ENCODE measurements around the gene PCDH19. TPM values are rescaled to one million over a fixed set of nuclear protein-coding genes. Genes with fewer than 3 reads are reported as not detected.

The PCDH19 gene
- total and polyA plus RNA-seq, 7 experiments from 2014 or later = 0.05 TPM; not detected in 4

Other genes with a start within 250 kb of the PCDH19 start
- not detected for gene TNMD, start 174.7 kb upstream of the PCDH19 start, total RNA-seq
- not detected for gene TNMD, start 174.7 kb upstream of the PCDH19 start, polyA plus RNA-seq
- gene TSPAN6, start 226.5 kb upstream of the PCDH19 start, total RNA-seq = 1 to 10 TPM in 4 of 5 experiments, not detected in 1; 1.0 to 2.3 (median 1.9) TPM
- gene TSPAN6, start 226.5 kb upstream of the PCDH19 start, polyA plus RNA-seq = 1 to 10 TPM; 4.1 to 7.7 TPM
- not detected for gene SRPX2, start 233.9 kb upstream of the PCDH19 start, total RNA-seq
- not detected for gene SRPX2, start 233.9 kb upstream of the PCDH19 start, polyA plus RNA-seq

Data from naive thymus-derived CD4-positive, alpha-beta T cell (primary cell).